ENCODE measurements around the gene NT5DC3. TPM values are rescaled to one million over a fixed set of nuclear protein-coding genes. Genes with fewer than 3 reads are reported as not detected.
A peak's percentile ranks its signal among the peaks of the same experiment; 100 is the strongest.

Gene NT5DC3
- total RNA-seq, 2 donors from 2014 or later = 36.0 to 62.4 TPM

GRCh38 chr12:103786201-103786600 lies 54.8 kb downstream of the NT5DC3 start:
- TF ChIP-seq CTCF (IDR thresholded peaks at IDR 0.05) = no peak
- H3K4me1 ChIP-seq (ENCODE audit: control insufficient read depth in 1 of 2, low read depth in 2 of 2) = no peaks in the 10 kb centered on the region
- DNase-seq (ENCODE audit: low spot score) (no peak), ATAC-seq (ENCODE audit: insufficient number of reproducible peaks, low FRiP score, low read depth) (no peak)
- peak overlapping the region in 1 of 2 donors; percentile 41 for H3K27ac ChIP-seq
- no peaks in the 10 kb centered on the region for H3K9me3 ChIP-seq
- H3K4me3 ChIP-seq = no peak overlapping the region
- H3K36me3 ChIP-seq = peaks cover 32% of the 10 kb centered on the region
- H3K27me3 ChIP-seq (replicated peaks; ENCODE audit: insufficient read depth) = no peaks in the 10 kb centered on the region

- Histone ChIP-seq H3K4me1 (ENCODE audit: control insufficient read depth in 1 of 2, low read depth in 2 of 2) (no peaks in the 10 kb centered on the region), H3K9me3 (no peaks in the 10 kb centered on the region), H3K36me3 (peaks cover 32% of the 10 kb centered on the region), H3K27ac (no peak overlapping the region), H3K4me3 (no peak overlapping the region), H3K27me3 (replicated peaks; ENCODE audit: insufficient read depth) (no peaks in the 10 kb centered on the region)
- TF ChIP-seq CTCF (IDR thresholded peaks at IDR 0.05) = no peak
- no peak for DNase-seq (ENCODE audit: low spot score)
- no peak for ATAC-seq (ENCODE audit: insufficient number of reproducible peaks, low FRiP score, low read depth)
Measured at GRCh38 chr12:103785243-103786031, 55.6 kb downstream of the NT5DC3 start.

GRCh38 chr12:103783744-103784664 lies 57.0 kb downstream of the NT5DC3 start:
- Histone ChIP-seq H3K27ac (no peak overlapping the region), H3K27me3 (replicated peaks; ENCODE audit: insufficient read depth) (no peaks in the 10 kb centered on the region), H3K4me1 (ENCODE audit: control insufficient read depth in 1 of 2, low read depth in 2 of 2) (no peaks in the 10 kb centered on the region), H3K36me3 (peaks cover 39% of the 10 kb centered on the region), H3K9me3 (no peaks in the 10 kb centered on the region), H3K4me3 (no peak overlapping the region)
- no peak for TF ChIP-seq CTCF (IDR thresholded peaks at IDR 0.05)
- DNase-seq (ENCODE audit: low spot score) (no peak), ATAC-seq (ENCODE audit: insufficient number of reproducible peaks, low FRiP score, low read depth) (no peak)

- Histone ChIP-seq H3K4me1 (ENCODE audit: control insufficient read depth in 1 of 2, low read depth in 2 of 2) (no peaks in the 10 kb centered on the region), H3K27ac (no peak overlapping the region), H3K27me3 (replicated peaks; ENCODE audit: insufficient read depth) (no peaks in the 10 kb centered on the region), H3K9me3 (no peaks in the 10 kb centered on the region), H3K36me3 (peaks cover 39% of the 10 kb centered on the region), H3K4me3 (no peak overlapping the region)
- DNase-seq (ENCODE audit: low spot score) (no peak), ATAC-seq (ENCODE audit: insufficient number of reproducible peaks, low FRiP score, low read depth) (no peak)
- TF ChIP-seq CTCF (IDR thresholded peaks at IDR 0.05) = no peak
Measured at GRCh38 chr12:103782399-103782798, 58.6 kb downstream of the NT5DC3 start.

- no peak for TF ChIP-seq CTCF (IDR thresholded peaks at IDR 0.05)
- Histone ChIP-seq H3K36me3 (peaks cover 52% of the 10 kb centered on the region), H3K27me3 (replicated peaks; ENCODE audit: insufficient read depth) (no peaks in the 10 kb centered on the region), H3K27ac (no peak overlapping the region), H3K4me1 (ENCODE audit: control insufficient read depth in 1 of 2, low read depth in 2 of 2) (no peaks in the 10 kb centered on the region), H3K9me3 (no peaks in the 10 kb centered on the region), H3K4me3 (no peak overlapping the region)
- ATAC-seq (ENCODE audit: insufficient number of reproducible peaks, low FRiP score, low read depth) (no peak), DNase-seq (ENCODE audit: low spot score) (no peak)
Measured at GRCh38 chr12:103780992-103781391, 60.0 kb downstream of the NT5DC3 start.
